HG03139 (cell line): ENCODE results near the gene CARMIL3.

Source experiments
- ATAC-seq: cut with Tn5 transposase; IDR thresholded peaks from one replicate; pipeline ENCODE4 v1.9.1; 2021; ENCODE audit not compliant: unreplicated experiment

The CARMIL3 gene

DNA sequence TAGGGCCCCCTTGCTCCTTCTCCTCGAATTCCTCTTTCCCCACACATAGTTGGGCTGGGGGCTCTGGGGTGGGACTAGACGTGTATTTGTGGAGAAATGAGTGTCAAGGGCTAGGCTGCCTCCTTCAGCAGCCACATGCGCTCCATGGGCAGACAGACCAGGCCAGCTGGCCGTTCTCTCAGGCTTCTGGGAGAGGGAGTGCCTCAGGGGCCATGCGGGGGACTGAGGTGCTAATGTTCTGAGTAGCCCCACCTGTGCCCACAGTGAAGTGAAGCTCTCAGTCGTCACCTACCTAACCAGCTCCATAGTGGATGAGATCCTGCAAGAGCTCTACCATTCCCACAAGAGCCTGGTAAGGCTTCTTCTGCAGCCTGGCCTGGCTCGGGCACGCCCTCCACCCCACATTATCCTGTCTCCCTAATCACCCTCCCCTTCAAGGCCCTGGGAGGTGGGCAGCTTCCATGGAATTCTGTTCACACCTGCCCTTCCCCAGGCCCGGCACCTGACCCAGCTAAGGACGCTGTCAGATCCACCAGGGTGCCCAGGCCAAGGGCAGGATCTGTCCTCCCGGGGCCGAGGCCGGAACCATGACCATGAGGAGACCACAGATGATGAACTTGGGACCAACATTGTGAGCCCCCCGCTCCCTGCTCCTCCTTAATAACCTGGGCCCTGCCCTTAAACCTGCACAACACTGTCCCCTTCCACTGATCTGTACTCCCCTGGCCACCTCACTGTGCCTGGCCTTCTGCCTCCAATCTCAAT lies 10.6 kb downstream of the CARMIL3 start:
- ATAC-seq: no peak

DNA sequence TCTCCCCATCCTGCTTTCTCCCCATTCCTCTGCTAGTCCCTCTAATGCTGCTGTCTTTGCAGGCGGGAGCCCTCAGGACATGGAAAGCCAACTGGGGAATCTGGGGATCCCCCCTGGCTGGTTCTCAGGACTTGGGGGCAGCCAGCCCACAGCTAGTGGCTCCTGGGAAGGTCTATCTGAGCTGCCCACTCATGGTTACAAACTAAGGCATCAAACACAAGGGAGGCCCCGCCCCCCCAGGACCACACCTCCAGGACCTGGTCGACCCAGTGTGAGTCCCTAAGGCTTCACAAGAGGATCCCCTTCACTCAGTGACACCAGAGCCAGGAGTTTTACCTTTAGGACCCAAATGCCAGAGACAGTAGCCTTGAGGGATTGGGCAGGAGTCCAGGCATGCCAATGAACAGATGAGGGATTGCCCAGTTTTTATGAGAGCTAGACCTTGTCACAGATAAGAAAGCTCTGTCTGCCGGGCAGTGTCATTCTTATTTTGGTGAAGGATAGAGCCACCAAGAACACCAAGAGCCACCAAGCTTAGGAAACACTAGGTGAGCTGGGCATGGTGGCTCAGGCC lies 11.5 kb downstream of the CARMIL3 start:
- no peak for ATAC-seq

DNA sequence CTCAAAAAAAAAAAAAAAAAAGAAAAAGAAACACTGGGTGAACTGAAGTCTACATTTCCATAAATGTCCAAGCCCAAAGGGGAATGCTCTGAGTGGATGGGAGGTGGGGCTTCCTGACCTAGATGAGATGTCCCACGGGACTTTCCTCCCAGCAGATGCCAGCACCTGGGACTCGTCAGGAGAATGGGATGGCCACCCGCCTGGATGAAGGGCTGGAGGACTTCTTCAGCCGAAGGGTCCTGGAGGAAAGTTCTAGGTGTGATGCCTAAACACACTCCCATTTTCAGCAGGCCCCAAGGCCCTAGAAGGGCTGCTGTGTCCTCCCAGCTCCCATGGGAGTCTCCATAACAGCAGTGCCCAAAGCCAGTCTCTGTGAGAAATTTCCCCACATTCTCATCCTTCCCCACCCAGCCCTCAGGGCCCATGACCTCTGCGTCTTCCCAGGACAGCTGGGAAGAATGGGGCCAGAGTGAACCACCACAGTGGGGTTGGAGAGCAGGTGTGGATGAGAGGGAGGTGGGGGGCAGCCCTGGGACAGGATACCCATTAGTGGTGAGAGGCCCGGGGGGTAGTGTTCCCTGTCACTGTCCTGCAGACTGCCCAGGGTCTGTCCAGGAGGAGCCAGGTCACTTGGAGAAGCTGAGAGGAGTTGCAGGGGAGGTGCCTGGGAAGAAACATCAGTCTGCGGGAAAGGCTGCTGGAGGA lies 12.4 kb downstream of the CARMIL3 start:
- no peak for ATAC-seq

DNA sequence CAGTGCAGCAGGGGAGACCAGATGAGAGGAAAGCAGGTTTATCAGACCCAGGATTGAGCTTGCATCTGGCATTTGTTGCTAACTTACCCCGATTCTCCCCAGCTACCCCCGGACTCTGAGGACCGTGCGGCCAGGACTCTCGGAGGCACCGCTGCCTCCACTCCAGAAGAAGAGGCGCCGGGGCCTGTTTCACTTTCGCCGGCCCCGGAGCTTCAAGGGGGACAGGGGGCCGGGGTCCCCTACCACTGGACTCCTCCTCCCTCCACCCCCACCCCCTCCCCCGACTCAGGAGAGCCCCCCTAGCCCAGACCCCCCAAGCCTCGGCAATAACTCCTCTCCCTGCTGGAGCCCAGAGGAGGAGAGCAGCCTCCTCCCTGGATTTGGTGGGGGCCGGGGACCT lies 13.0 kb downstream of the CARMIL3 start:
- no peak for ATAC-seq

DNA sequence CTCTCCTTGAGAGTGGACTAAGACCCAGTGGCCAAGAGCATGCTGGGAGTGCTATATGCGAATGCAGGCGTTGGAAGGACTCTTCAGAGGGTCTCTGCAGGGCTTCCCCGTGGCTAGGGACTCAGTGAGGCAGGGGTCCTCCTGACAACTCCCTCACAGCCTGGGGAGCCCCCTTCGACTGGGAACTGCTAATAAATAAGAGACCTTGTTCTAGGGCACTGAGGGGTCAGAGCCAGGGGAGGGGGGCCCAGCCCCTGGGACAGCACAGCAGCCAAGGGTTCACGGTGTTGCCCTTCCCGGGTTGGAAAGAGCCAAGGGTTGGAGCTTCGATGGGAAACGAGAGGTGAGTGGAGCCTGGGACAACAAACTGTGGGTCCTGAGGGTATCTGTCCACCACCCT lies 13.6 kb downstream of the CARMIL3 start:
- ATAC-seq: no peak

DNA sequence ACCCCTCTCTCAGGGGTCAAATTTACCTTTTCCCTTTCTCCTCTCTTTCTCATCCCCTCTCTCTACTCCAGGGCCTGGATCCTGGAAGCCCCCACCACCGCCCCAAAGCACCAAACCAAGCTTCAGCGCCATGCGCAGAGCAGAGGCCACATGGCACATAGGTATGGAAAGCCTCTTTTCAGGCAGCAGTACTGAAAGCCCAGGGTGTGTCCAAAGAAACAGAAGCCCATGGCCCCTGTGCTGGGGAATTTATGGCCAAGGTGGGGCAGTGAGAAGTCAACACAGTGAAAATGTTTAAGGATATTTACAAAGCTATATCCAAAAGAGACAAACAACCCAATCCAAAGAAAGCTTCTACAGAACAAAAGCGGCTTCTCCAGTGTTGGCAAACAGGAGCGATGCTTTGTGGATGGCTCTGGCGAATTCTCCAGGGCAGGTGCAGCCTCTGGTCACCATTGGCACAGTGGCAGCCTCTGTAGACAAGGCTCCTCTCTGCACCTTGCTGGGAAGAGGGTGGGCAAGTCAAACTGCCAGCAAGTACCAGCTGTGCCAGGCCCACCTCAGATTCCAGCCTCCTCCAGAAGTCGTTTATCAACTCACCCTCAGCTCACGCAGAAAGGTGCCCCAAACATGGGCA lies 14.8 kb downstream of the CARMIL3 start:
- no peak for ATAC-seq

DNA sequence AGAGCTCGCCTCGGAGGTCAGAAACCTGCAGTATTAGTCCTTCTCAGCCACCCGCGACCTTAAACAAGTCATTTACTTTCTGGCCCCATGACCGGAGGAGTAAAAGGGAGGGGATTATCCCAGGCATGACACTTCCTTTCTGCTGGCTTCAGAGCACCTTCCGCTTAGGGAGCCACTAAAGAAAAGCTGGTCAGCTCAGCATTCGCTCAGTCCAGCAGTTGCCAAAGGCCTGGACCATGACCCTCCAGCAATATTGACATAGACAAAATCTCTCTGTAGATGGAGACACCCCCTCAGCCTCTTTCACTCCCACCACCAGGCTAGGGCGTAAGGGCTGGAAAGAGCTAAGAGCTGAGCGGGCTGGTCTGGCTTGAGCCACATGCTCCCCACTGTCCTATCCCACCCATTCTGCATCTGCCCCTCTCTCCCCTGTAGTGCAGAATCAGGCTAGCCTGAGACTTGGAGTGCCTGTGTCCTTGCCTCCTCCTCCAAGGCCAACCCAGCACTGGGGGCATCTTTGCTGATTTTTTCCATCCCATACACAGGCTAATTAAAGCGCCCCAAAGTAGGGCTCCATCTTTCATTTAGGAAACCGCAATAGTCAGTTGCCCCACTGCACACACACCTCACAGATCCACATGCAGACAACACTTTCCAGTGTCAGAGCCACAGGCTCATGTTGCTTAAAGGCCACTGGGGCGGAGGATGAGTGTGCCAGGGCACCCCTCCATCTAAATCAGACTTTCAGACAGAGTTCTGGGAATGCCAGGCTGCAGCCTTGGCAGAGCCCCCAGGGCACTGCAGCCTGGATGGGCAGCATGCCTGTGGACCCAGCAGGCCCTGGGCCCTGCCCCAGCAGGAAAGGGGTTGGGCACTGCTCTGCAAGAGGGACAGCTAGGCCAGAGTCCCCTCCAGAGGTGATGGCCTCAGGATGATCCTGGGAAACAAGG lies 15.6 kb downstream of the CARMIL3 start:
- no peak for ATAC-seq

DNA sequence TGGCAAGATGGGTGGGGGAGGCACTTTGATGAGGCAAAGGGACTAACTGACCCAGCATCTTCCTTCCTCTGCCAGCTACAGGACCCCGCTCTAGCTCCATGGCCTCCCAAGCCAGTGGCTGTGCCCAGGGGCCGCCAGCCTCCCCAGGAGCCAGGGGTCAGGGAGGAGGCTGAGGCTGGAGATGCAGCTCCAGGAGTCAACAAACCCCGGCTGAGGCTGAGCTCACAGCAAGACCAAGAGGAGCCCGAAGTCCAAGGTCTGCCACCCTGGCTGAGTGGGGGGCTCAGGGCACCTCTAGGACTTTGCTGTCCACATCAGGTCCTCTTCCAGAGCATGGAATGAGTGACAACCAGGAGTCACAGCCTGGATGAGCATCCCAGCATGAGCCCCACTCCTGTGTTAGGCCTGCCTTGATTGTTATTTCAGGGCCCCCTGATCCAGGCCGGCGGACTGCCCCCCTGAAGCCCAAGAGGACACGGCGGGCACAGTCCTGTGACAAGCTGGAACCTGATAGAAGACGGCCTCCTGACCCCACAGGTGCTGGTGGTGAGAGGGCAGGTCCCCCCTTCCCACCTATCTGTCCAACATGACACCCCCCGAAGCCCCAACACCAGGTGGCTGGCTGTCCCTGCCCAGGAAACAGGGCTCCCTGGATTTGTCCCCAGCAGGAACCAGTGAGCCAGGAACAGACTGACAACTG lies 17.1 kb downstream of the CARMIL3 start:
- no peak for ATAC-seq

DNA sequence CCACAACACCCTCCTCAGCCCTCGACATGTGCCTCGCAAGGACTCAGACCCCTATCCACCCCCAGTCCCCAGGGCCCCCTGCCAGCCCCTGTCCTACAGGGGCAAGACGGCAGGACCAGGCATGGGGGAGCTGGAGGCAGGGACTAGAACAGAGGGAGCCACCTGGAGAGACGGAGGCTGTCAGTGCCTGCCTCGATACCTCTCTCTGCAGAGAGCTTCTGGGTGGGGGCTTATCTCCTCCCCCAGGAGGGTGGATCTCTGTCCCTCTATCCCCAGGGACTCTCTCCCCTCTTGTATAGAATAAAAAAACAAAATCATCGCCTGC lies 17.6 kb downstream of the CARMIL3 start:
- no peak for ATAC-seq

DNA sequence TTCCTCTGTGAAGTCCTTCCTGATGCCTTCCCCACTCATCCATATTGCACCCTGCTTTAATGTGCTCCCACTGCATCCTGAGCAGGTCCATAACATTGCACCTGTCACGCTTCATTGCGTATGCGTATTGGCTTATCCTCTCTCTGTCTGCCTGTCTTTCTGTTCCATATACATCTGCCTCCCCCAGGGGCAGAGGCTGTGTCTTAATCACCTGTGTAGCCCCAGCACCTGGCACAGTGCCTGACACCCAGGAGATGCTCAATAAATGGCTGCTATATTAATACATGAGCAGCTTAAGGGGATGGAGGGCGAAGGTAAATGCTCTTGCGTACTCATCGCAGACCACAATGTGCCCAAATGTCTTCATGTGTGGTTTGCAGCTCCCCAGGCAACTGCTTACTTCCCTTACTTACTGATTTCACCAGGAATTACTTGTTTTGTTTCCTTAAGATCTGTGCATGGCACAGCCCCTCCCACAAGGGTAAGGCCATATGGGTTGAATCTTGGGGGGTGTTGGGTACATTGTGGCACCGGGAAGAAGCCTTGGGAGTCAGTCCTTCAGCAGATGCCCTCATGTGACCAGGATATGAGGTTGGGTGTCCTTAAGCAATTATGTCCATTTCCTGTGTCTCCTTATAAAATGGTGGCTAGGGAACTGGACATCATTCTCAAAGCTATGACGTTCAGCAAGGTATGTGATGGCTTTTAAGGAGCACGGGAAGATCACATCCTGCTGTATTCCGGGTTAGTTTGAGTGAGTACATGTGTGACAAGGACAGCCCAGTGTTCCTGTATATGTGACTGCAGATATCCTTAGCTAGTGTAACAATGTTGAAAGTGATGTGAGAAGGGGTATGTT lies 18.7 kb downstream of the CARMIL3 start:
- ATAC-seq: no peak

DNA sequence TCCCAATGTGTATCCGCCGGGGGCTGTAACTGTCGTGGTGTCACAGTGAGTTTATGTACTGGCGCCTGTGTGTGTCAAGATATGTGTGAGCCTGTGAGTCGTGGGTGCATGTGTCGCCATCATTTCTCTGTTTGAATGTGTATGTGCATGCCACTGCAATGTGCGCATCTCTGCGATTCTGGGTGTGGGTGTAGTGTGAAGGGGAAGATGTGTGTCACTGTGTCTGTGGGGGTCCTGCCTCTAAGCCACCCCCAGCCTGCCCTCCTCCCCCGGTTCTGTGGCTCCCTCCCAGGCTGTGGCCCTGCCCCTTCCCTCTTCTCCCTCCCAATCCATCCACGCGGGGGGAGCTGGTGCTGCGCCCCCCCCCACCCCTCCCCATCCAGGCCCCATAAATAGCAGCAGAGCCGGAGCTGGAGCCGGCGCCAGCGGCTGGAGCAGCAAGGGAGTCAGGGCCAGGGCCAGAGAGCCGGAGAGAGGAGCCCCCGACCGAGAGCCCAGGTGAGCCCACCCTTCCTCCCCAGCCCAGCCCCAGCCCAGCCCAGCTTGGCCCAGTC lies 19.4 kb downstream of the CARMIL3 start, which contains the start of gene CPNE6:
TSS of gene CPNE6 (plus strand) at position 419 of the 554 bp plus-strand sequence. CDS start 1,375 bp downstream, outside the sequence.
- no peak for ATAC-seq

DNA sequence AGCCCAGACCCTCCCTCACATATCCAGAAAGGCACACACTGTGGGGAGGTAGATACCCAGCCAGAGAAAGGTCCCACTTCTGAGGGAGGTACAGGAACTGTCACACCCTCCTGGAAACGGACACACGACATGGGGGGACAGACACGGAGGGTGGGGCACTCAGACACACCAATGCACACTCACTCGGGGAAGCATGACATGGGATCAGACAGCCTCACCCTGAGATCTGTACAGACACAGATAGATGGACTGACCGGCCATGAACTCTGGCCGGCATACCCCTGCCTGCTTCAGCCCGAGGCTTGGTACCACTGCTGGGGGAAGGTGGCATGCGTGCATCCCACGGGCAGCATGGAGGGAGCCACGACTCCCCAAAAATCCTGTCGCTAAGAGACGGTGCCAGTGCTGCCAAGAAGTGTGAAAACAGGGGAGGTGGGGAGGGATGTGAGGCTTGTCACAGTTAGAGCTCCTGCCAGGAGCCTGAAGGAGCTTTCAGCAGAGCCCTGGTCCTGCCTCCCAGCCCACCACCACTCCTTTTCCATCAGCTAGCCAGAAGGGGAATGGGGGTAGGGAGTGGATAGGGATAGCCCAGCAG lies 20.1 kb downstream of the CARMIL3 start:
- ATAC-seq: no peak

DNA sequence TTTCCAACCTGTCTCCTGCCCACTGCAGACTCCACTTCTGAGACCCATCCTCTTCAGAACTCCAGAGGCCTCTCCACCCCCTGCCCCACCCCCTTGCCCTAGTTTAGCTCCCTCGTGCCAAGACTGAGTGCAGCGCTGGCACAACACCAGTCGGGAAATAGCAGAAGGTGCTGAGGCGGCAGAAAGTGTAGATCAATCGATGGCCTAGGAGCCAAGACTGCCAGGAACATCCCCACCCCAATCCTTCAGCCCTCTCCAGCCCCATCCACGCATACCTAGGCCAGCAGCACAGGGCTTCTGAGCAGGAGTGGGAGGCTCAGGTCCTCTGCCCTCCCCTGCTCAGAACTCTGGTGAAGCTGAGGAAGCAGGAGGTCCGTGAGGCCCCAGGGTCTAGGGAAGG lies 20.6 kb downstream of the CARMIL3 start:
- ATAC-seq: no peak

DNA sequence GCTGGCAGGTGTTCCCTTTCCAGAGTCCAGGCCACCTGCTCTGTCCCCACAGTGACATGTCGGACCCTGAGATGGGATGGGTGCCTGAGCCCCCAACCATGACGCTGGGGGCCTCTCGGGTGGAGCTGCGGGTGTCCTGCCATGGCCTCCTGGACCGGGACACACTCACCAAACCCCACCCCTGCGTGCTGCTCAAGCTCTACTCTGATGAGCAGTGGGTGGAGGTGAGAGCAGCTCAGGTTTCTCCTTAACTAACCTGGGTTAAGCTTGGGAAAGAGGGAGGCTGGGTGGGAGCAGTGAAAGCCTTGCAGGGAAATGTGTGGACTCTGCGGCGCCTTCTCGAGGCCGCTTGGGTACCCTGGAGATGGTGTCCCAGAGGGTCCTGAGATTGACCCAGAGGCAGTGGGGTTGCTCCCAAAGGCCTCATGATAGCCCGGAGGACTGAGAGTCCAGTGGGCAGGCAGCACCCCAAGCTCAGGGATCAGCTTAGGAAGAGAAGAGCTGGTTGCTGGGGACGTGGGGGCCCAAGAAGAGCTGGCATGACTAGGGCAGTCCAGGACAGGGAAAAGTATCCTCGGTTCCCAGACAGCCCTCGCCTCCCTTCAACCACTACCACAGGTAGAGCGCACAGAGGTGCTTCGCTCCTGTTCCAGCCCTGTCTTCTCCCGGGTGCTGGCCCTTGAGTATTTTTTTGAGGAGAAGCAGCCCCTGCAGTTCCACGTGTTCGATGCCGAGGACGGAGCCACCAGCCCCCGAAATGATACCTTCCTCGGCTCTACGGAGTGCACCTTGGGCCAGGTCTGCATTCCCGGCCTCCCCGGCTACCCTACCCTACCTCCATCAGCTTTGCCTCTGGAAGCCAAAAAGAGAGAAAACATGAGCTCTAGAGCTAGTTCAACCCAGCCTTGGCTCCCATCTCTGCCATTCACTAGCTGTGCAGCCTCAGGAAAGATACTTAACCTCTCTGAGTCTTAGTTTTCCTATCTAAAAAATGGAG lies 21.4 kb downstream of the CARMIL3 start:
- no peak for ATAC-seq

DNA sequence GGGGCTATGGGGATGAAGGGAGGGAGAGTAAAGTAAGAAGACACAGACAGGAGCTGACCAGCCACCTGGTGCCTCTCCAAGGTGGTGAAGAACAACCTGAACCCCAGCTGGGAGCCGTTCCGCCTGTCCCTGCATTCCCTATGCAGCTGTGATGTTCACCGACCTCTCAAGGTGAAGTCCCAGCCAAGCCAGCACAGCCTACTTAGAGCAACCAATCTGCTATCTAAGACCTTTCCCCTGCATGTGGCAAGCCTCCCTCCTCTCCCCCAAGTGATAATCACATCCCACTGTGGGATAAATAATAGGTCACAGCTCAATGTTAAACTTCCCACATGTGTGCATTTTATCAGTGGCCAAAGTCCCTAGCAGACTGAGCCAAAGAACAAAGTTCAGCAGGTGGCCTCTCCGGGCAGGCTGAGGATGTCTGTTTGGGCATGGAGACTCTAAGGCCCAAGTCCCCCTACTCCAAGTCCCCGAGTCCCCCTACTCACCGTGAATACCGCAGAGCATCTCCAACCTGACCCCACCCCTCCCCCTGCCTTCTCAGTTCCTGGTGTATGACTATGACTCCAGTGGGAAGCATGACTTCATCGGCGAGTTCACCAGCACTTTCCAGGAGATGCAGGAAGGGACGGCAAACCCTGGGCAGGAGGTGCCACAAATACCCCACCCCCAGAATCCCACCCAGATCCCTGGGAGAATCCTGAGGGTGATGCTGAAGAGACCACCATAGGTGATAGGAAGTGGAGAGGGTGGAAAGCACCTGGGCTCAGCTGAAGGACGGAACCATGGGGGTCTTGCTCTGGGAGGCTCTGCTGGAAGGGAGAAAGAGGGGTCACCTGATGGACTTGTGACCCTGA lies 23.0 kb downstream of the CARMIL3 start:
- ATAC-seq: no peak
